ENCODE data around the gene TLCD5.

DNA sequence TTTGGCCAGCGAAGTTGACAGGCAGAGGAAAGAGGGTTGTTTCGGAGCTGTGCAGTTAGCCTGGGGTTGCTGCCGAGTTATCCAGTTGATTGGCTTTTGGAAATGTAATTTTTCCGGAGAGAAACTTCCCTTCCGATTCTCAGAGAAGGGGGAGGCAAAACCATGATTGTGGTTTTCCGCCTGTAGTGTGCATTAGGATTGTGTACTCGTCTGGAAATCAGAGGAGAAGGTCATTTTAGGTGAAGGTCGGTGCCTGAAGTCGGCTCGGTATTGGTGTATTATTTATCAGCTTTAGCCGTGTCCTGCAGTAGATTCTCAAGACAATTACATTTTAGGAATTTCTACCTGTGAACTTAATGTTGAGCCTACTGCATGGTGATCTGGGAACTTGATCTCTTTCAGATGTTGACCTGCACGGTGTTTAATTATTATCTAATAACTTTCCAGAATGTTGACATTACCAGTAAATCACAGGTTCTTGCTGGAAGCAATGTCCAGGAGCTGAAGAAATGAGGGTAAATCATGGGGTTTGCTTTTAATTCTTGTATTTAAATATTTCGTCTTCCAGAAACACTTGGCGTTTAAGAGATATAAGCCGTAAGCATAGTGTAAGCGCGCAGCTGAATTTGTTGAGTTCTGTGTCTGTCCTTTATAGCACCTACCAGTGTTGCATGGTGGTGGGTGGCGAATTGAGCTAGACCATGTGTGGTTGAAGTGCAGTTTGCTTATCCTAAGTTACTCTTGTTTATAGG, 12.4 kb downstream of the TLCD5 start:
- TF ChIP-seq, protein P1, sequence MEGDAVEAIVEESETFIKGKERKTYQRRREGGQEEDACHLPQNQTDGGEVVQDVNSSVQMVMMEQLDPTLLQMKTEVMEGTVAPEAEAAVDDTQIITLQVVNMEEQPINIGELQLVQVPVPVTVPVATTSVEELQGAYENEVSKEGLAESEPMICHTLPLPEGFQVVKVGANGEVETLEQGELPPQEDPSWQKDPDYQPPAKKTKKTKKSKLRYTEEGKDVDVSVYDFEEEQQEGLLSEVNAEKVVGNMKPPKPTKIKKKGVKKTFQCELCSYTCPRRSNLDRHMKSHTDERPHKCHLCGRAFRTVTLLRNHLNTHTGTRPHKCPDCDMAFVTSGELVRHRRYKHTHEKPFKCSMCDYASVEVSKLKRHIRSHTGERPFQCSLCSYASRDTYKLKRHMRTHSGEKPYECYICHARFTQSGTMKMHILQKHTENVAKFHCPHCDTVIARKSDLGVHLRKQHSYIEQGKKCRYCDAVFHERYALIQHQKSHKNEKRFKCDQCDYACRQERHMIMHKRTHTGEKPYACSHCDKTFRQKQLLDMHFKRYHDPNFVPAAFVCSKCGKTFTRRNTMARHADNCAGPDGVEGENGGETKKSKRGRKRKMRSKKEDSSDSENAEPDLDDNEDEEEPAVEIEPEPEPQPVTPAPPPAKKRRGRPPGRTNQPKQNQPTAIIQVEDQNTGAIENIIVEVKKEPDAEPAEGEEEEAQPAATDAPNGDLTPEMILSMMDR (conservative IDR thresholded peaks at IDR 0.05; ENCODE audit: low read depth, low read length): no peak
- TF ChIP-seq EZH2phosphoT487 (IDR thresholded peaks at IDR 0.05; ENCODE audit: borderline replicate concordance, low read length): no peak
